Measurements from ENCODE around the gene RPS14.

RPS14 gene

GRCh38 chr5:150398722-150399523 is 50.6 kb downstream of the RPS14 start:
- DNase-seq: peak; percentile 65

- DNase-seq: no peak
Measured at GRCh38 chr5:150397782-150398721, 51.5 kb downstream of the RPS14 start.

GRCh38 chr5:150397146-150397781 is 52.3 kb downstream of the RPS14 start:
- DNase-seq: no peak

GRCh38 chr5:150396267-150396666 is 53.3 kb downstream of the RPS14 start:
- DNase-seq: no peak

- DNase-seq: no peak
Measured at GRCh38 chr5:150395688-150395975, 53.9 kb downstream of the RPS14 start.

GRCh38 chr5:150394912-150395687 is 54.4 kb downstream of the RPS14 start:
- DNase-seq: no peak

GRCh38 chr5:150394131-150394530 is 55.4 kb downstream of the RPS14 start:
- no peak for DNase-seq

- no peak for DNase-seq
Measured at GRCh38 chr5:150393096-150393645, 56.4 kb downstream of the RPS14 start.

- DNase-seq: no peak
Measured at GRCh38 chr5:150392680-150393079, 56.9 kb downstream of the RPS14 start.

All from CD4-positive, alpha-beta T cell treated with Interleukin-17A for 1 hour (primary cell).